Ectodermal cell (in vitro differentiated cells): ENCODE results near the gene CXCR2.
"Not testable (repeated sequence)": the region's sequence is repeated elsewhere in the genome, so short reads cannot be mapped to it uniquely, and the experiment has no call there.

Source experiments
- H3K27ac ChIP-seq: 2 replicates; pipeline ENCODE4 v1.7.0; 2013; ENCODE audit warnings: mild to moderate bottlenecking, low read depth, low read length; ENCODE audit not compliant: insufficient read depth, poor library complexity, severe bottlenecking
- H3K27me3 ChIP-seq: 2 replicates; pipeline ENCODE4 v1.7.0; 2013; ENCODE audit warnings: mild to moderate bottlenecking, low read length; ENCODE audit not compliant: insufficient read depth, control insufficient read depth, poor library complexity, severe bottlenecking
- H3K36me3 ChIP-seq: one replicate; pipeline ENCODE4 v1.7.0; 2013; ENCODE audit warnings: low read length; ENCODE audit not compliant: control insufficient read depth, insufficient read depth
- H3K4me1 ChIP-seq: one replicate; pipeline ENCODE4 v1.7.0; 2013; ENCODE audit warnings: low read length; ENCODE audit not compliant: control insufficient read depth, insufficient read depth
- H3K4me3 ChIP-seq: 2 replicates; pipeline ENCODE4 v1.7.0; 2013; ENCODE audit warnings: low read depth, low read length, control low read depth; ENCODE audit not compliant: insufficient read depth
- H3K9me3 ChIP-seq: 2 replicates; pipeline ENCODE4 v1.7.0; 2013; ENCODE audit warnings: mild to moderate bottlenecking, low read length, moderate library complexity; ENCODE audit not compliant: control insufficient read depth
- WGBS, 2 experiments: methylation state at CpG; one replicate each; pipeline ENCODE4 v1.1.7; 2013; ENCODE audit warnings: missing lambda C conversion rate in 2 of 2; 5-methylcytosine and 5-hydroxymethylcytosine counted together

Gene CXCR2

DNA sequence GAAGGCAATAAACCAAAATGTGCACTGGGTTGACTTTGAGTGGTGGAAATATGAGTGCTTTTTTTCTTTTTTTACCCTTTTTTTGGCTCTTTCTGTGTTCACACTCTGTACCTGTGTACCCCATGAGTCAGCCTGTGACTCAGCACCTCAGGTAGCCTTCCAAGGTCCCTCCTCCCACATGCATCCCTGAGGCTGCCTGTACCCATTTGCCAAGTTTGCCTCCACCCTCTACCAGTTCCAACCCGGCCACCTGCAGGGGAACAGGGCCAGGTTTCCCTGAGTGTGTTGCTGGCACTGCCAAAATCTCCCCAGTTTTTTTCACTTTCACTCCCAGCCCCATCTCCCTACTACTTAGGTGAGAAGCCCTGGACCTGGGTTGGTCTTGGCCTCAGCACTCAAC is 26.9 kb downstream of the CXCR2 start:
- H3K4me1 ChIP-seq, result no peaks in the 10 kb centered on the region

GRCh38 chr2:218155953-218156479 is 30.2 kb downstream of the CXCR2 start:
- WGBS, 2 experiments, result 89 to 95% methylated on average over 7 of the region's 7 CpGs
- H3K4me3 ChIP-seq, result no peak overlapping the region
- no peaks in the 10 kb centered on the region for H3K36me3 ChIP-seq
- no peaks in the 10 kb centered on the region for H3K9me3 ChIP-seq
- no peaks in the 10 kb centered on the region for H3K27me3 ChIP-seq
- no peaks in the 10 kb centered on the region for H3K4me1 ChIP-seq
- H3K27ac ChIP-seq, result no peak overlapping the region

More for the DNA sequence above, 26.9 kb downstream of the CXCR2 start:
- H3K27me3 ChIP-seq, result no peaks in the 10 kb centered on the region
- H3K9me3 ChIP-seq, result no peaks in the 10 kb centered on the region
- no peak overlapping the region for H3K4me3 ChIP-seq
- 67 to 81% methylated on average over 1 of the region's 1 CpG for WGBS, 2 experiments
- H3K27ac ChIP-seq, result no peak overlapping the region
- no peaks in the 10 kb centered on the region for H3K36me3 ChIP-seq

- no peaks in the 10 kb centered on the region for H3K4me1 ChIP-seq
- no peaks in the 10 kb centered on the region for H3K36me3 ChIP-seq
- H3K27me3 ChIP-seq, result no peaks in the 10 kb centered on the region
- no peak overlapping the region for H3K4me3 ChIP-seq
- WGBS, 2 experiments, result 83 to 92% methylated on average over 2 of the region's 2 CpGs
- no peak overlapping the region for H3K27ac ChIP-seq
- H3K9me3 ChIP-seq, result no peaks in the 10 kb centered on the region
Observed at GRCh38 chr2:218161644-218162043, 35.8 kb downstream of the CXCR2 start.

DNA sequence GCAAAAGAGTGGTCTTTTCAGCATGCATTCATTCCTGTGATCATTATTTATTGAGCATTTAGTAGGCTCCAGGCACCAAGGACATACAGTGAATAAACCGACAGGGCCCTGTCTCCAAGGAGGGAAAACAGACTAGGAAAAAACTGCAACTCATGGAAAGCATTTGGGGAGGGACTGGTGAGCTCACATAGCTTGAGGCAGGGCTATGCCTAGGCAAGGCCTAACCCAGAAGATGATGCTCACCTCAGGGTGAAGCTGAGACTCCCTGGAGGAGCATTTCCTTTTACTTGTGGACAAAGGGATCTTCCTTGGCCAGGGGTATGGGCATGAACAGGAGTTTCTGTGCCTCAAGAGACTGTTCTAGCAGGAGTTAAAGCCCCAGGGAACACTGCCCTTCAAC is 37.0 kb downstream of the CXCR2 start:
- Histone ChIP-seq H3K27ac (no peak overlapping the region), H3K4me3 (no peak overlapping the region), H3K27me3 (no peaks in the 10 kb centered on the region), H3K4me1 (no peaks in the 10 kb centered on the region), H3K36me3 (no peaks in the 10 kb centered on the region), H3K9me3 (no peaks in the 10 kb centered on the region)
- 90 to 92% methylated on average over 1 of the region's 1 CpG for WGBS, 2 experiments

- H3K27ac ChIP-seq, result no peak within 1 kb of the TSS
- no peaks in the 10 kb centered on the region for H3K36me3 ChIP-seq
- 91 to 93% methylated on average over 3 of the region's 3 CpGs for WGBS, 2 experiments
- H3K9me3 ChIP-seq, result no peaks in the 10 kb centered on the region
- no peaks in the 10 kb centered on the region for H3K4me1 ChIP-seq
- H3K4me3 ChIP-seq, result no peak within 1 kb of the TSS
- H3K27me3 ChIP-seq, result no peaks in the 10 kb centered on the region
Observed at GRCh38 chr2:218166791-218167190, 41.0 kb downstream of the CXCR2 start, which contains the start of gene CXCR1. TSS of gene CXCR1 (minus strand) at chr2:218166962. CDS start at chr2:218165211, 1,751 bp downstream.

- WGBS, 2 experiments, result 89 to 97% methylated on average over 1 of the region's 1 CpG
- Histone ChIP-seq H3K27ac (no peak overlapping the region), H3K9me3 (no peaks in the 10 kb centered on the region), H3K36me3 (no peaks in the 10 kb centered on the region), H3K4me3 (no peak overlapping the region), H3K4me1 (no peaks in the 10 kb centered on the region), H3K27me3 (no peaks in the 10 kb centered on the region)
Observed at GRCh38 chr2:218168016-218168415, 42.2 kb downstream of the CXCR2 start.

- no peak overlapping the region for H3K4me3 ChIP-seq
- no peaks in the 10 kb centered on the region for H3K4me1 ChIP-seq
- no peaks in the 10 kb centered on the region for H3K9me3 ChIP-seq
- H3K36me3 ChIP-seq, result no peaks in the 10 kb centered on the region
- no peak overlapping the region for H3K27ac ChIP-seq
- H3K27me3 ChIP-seq, result no peaks in the 10 kb centered on the region
- 53 to 55% methylated on average over 9 of the region's 9 CpGs for WGBS, 2 experiments
Observed at GRCh38 chr2:218168635-218169462, 43.0 kb downstream of the CXCR2 start.

- H3K27ac ChIP-seq, result no peak overlapping the region
- no peaks in the 10 kb centered on the region for H3K9me3 ChIP-seq
- 88 to 94% methylated on average over 4 to 5 of the region's 5 CpGs for WGBS, 2 experiments
- no peak overlapping the region for H3K4me3 ChIP-seq
- no peaks in the 10 kb centered on the region for H3K4me1 ChIP-seq
- no peaks in the 10 kb centered on the region for H3K36me3 ChIP-seq
- H3K27me3 ChIP-seq, result no peaks in the 10 kb centered on the region
Observed at GRCh38 chr2:218169757-218170546, 44.1 kb downstream of the CXCR2 start.

GRCh38 chr2:218171744-218172143 is 45.9 kb downstream of the CXCR2 start:
- H3K4me1 ChIP-seq, H3K9me3 ChIP-seq, H3K27ac ChIP-seq, H3K27me3 ChIP-seq, H3K4me3 ChIP-seq, H3K36me3 ChIP-seq: not testable (repeated sequence)
- WGBS, 2 experiments, result 92 to 95% methylated on average over 3 of the region's 3 CpGs

- Histone ChIP-seq H3K27ac (no peak overlapping the region), H3K4me1 (no peaks in the 10 kb centered on the region), H3K27me3 (no peaks in the 10 kb centered on the region), H3K36me3 (no peaks in the 10 kb centered on the region), H3K4me3 (no peak overlapping the region), H3K9me3 (no peaks in the 10 kb centered on the region)
- WGBS, 2 experiments, result 80 to 83% methylated on average over 2 of the region's 2 CpGs
Observed at GRCh38 chr2:218172845-218173244, 47.0 kb downstream of the CXCR2 start.
